ENCODE results near the gene PIP4K2A. TPM values are rescaled to one million over a fixed set of nuclear protein-coding genes. Genes with fewer than 3 reads are reported as not detected.

PIP4K2A gene
- total and polyA plus RNA-seq, 2 of the 8 experiments (the other 6 are each of a cell fraction or from before 2014, with no cell fraction given): 19.0 to 60.9 TPM

DNA sequence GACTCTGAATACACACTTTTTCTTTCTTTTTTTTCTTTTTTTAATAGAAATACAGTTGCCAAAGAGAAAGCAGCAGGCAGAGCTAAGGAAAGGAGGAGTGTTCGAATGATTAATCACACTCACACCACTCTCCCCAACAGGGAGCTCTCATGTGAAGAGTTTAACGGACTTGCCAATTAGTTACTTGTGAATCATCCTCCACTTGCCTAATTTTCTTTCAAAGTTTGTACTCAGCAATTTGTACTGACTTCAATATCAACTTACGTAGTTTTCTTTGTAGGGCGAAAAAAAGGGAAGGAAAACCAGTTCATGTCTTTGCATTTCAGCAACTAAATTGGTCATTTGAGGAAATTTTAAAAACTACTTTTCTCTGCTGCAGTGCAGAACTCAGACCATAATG, 109.2 kb downstream of the PIP4K2A start:
- H3K23me2 ChIP-seq (ENCODE audit: low read depth, low read length): no peaks in the 10 kb centered on the region
- H2BK120ac ChIP-seq (replicated peaks; ENCODE audit: low read depth, low read length): no peak overlapping the region
- H4K20me1 ChIP-seq (replicated peaks in 1 of 2; ENCODE audit: control insufficient read depth in 1 of 2, insufficient read depth in 2 of 2, low read length in 2 of 2): peaks cover 0 to 4% of the 10 kb centered on the region in 2 experiments
- POLR2A ChIA-PET (ENCODE audit: partially characterized antibody): no interaction called here
- no peaks in the 10 kb centered on the region for H3K9me3 ChIP-seq (ENCODE audit: insufficient read depth in 2 of 2, low read depth in 1 of 2, low read length in 1 of 2)
- no peak overlapping the region for H3K18ac ChIP-seq (ENCODE audit: extremely low read depth, low read length)
- H3K36me3 ChIP-seq (ENCODE audit: control insufficient read depth in 2 of 4, insufficient read depth in 4 of 4, low read length in 3 of 4): peaks cover 0 to 4% (median 2%) of the 10 kb centered on the region in 4 experiments; a peak in 1 of 8 replicates
- H2BK12ac ChIP-seq (ENCODE audit: low read depth, low read length): no peak overlapping the region
- no peaks in the 10 kb centered on the region for H3K27me3 ChIP-seq (replicated peaks in 1 of 4; ENCODE audit: control insufficient read depth in 3 of 4, extremely low read depth in 1 of 4, insufficient read depth in 3 of 4, low read length in 3 of 4)
- FAIRE-seq (no peak), DNase-seq (ENCODE audit: low read depth in 1 of 2, low spot score in 2 of 2) (no peak)
- H2BK20ac ChIP-seq (ENCODE audit: low read length): no peak overlapping the region
- H3K56ac ChIP-seq (replicated peaks; ENCODE audit: insufficient read length, low read depth, low read length): no peak overlapping the region
- H3K4me1 ChIP-seq (replicated peaks in 1 of 4; ENCODE audit: control insufficient read depth in 3 of 4, insufficient read depth in 4 of 4, low read length in 3 of 4): peaks cover 0 to 7% (median 1%) of the 10 kb centered on the region in 4 experiments; a peak in 4 of 7 replicates
- H4K5ac ChIP-seq (ENCODE audit: insufficient read length, low read depth, low read length): no peak overlapping the region
- H3K4me3 ChIP-seq (ENCODE audit: extremely low read depth in 1 of 4, insufficient read depth in 2 of 4, low read depth in 3 of 4, low read length in 4 of 4): no peak overlapping the region
- H2BK5ac ChIP-seq (ENCODE audit: low read depth, low read length): no peak overlapping the region
- CTCF ChIA-PET (ENCODE audit: partially characterized antibody): interaction anchor here (0.7 to 2.9 kb wide), 4 partner anchors 9 to 99 kb away, joined by 3 to 13 read pairs (median 5); no protein-coding TSS in a partner anchor
- no peak overlapping the region for H3K14ac ChIP-seq (ENCODE audit: insufficient read length)
- H2AFZ ChIP-seq (ENCODE audit: low read length): no peak overlapping the region
- H4K8ac ChIP-seq (ENCODE audit: extremely low read depth, insufficient read depth, low read length): no peak overlapping the region
- no peak overlapping the region for H3K27ac ChIP-seq (ENCODE audit: low read depth, low read length)
- no peak overlapping the region for H3K4me2 ChIP-seq (ENCODE audit: insufficient read depth in 1 of 2, low read depth in 2 of 2, low read length in 2 of 2)
- no peak overlapping the region for H3K9ac ChIP-seq (replicated peaks in 1 of 4; ENCODE audit: extremely low read depth in 1 of 4, low read depth in 3 of 4, low read length in 3 of 4)
- H3K4ac ChIP-seq (replicated peaks; ENCODE audit: insufficient read length, low read depth, low read length): no peak overlapping the region
- H3K79me1 ChIP-seq (ENCODE audit: low read depth, low read length): peaks cover 5% of the 10 kb centered on the region; the same call in 1 of the 2 replicates
- whole genome bisulfite sequencing, 2 experiments (ENCODE audit: extremely low coverage in 1 of 2, insufficient coverage in 1 of 2, insufficient read length in 1 of 2, insufficient replicate concordance in 2 of 2, low coverage in 1 of 2, low lambda C conversion rate in 2 of 2, missing lambda C conversion rate in 1 of 2): 82% methylated on average over 4 of the region's 4 CpGs; no CpG with 5 or more reads in 1 of the 2 experiments
- H3K79me2 ChIP-seq (ENCODE audit: control insufficient read depth in 1 of 2, insufficient read depth in 2 of 2, low read length in 2 of 2): peaks cover 0 to 21% of the 10 kb centered on the region in 2 experiments; a peak in 1 of 4 replicates
- H3K23ac ChIP-seq (ENCODE audit: insufficient read length): no peak overlapping the region
- no peak overlapping the region for H2BK15ac ChIP-seq (ENCODE audit: low read length)
- H4K91ac ChIP-seq (replicated peaks; ENCODE audit: insufficient read length, low read length): no peak overlapping the region
- H2AK5ac ChIP-seq (ENCODE audit: low read depth, low read length): no peak overlapping the region
- TF ChIP-seq RXRA (IDR thresholded peaks at IDR 0.05; ENCODE audit: insufficient read depth, low read depth, low read length) (no peak), GABPA (IDR thresholded peaks at IDR 0.05; ENCODE audit: borderline replicate concordance, insufficient read depth, low read length) (no peak), SP1 (IDR thresholded peaks at IDR 0.05; ENCODE audit: low read depth, low read length) (no peak), BRCA1 (IDR thresholded peaks at IDR 0.05; ENCODE audit: low read depth, low read length) (no peak), TBP (IDR thresholded peaks at IDR 0.05; ENCODE audit: low read depth, low read length) (no peak), FOSL1 (IDR thresholded peaks at IDR 0.05; ENCODE audit: insufficient read depth, low read depth, low read length) (no peak), ASH2L (IDR thresholded peaks at IDR 0.05; ENCODE audit: low read length) (no peak), GTF2F1 (IDR thresholded peaks at IDR 0.05; ENCODE audit: borderline replicate concordance, low read depth, low read length) (no peak), RNF2 (IDR thresholded peaks at IDR 0.05; ENCODE audit: borderline replicate concordance, low read depth, low read length, missing control alignments, poor library complexity, severe bottlenecking) (no peak)
- TF ChIP-seq, protein P1, sequence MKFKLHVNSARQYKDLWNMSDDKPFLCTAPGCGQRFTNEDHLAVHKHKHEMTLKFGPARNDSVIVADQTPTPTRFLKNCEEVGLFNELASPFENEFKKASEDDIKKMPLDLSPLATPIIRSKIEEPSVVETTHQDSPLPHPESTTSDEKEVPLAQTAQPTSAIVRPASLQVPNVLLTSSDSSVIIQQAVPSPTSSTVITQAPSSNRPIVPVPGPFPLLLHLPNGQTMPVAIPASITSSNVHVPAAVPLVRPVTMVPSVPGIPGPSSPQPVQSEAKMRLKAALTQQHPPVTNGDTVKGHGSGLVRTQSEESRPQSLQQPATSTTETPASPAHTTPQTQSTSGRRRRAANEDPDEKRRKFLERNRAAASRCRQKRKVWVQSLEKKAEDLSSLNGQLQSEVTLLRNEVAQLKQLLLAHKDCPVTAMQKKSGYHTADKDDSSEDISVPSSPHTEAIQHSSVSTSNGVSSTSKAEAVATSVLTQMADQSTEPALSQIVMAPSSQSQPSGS (IDR thresholded peaks at IDR 0.05; ENCODE audit: low read length): no peak
- TF ChIP-seq, protein P2, sequence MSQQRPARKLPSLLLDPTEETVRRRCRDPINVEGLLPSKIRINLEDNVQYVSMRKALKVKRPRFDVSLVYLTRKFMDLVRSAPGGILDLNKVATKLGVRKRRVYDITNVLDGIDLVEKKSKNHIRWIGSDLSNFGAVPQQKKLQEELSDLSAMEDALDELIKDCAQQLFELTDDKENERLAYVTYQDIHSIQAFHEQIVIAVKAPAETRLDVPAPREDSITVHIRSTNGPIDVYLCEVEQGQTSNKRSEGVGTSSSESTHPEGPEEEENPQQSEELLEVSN (IDR thresholded peaks at IDR 0.05): no peak

All from H1 (cell line).